H1 (cell line): ENCODE data around the gene PTCH1. TPM values are rescaled to one million over a fixed set of nuclear protein-coding genes. Genes with fewer than 3 reads are reported as not detected.

ENCODE experiments used
- CTCF ChIA-PET: fragments of 300-600 bp; sonication (Branson Sonifier 250); formaldehyde crosslinking; loops from one replicate; lab custom pipeline; 2021; ENCODE audit not compliant: partially characterized antibody; lab: Charles Lee
- POLR2A ChIA-PET: fragments of 300-600 bp; sonication (Branson Sonifier 250); formaldehyde crosslinking; loops from one replicate; lab custom pipeline; 2021; ENCODE audit warnings: inconsistent platforms; ENCODE audit not compliant: partially characterized antibody; lab: Charles Lee
- DNase-seq, 2 experiments: peaks; one replicate each; pipeline versions ENCODE4 v3.0.0 to v3.0.0-alpha.2; 2010 to 2022; ENCODE audit warnings: low spot score in 2 of 2, low read depth in 1 of 2, mixed read lengths in 1 of 2
- FAIRE-seq: peaks from 2 replicates; lab custom pipeline; 2011; peaks lifted over from hg19 to GRCh38; lab: Jason Lieb, UNC
- H2AFZ ChIP-seq: 2 replicates; pipeline ENCODE4 v1.8.1; 2012; ENCODE audit warnings: low read length, inconsistent platforms
- H2AK5ac ChIP-seq: 2 replicates; pipeline ENCODE4 v1.6.1; 2013; ENCODE audit warnings: low read depth, low read length
- H2BK120ac ChIP-seq: replicated peaks from 2 replicates; pipeline ENCODE3; 2013; ENCODE audit warnings: low read depth, low read length, inconsistent platforms
- H2BK12ac ChIP-seq: 2 replicates; pipeline ENCODE4 v1.6.1; 2013; ENCODE audit warnings: low read depth, low read length
- H2BK15ac ChIP-seq: 2 replicates; pipeline ENCODE4 v1.6.1; 2013; ENCODE audit warnings: low read length
- H2BK20ac ChIP-seq: 2 replicates; pipeline ENCODE4 v1.6.1; 2013; ENCODE audit warnings: low read length
- H2BK5ac ChIP-seq: 2 replicates; pipeline ENCODE4 v1.6.1; 2013; ENCODE audit warnings: low read depth, low read length
- H3K14ac ChIP-seq: 2 replicates; pipeline ENCODE4 v1.6.1; 2013; ENCODE audit warnings: inconsistent platforms; ENCODE audit not compliant: insufficient read length
- H3K18ac ChIP-seq: 2 replicates; pipeline ENCODE4 v1.6.1; 2013; ENCODE audit warnings: low read length; ENCODE audit errors: extremely low read depth
- H3K23ac ChIP-seq: 2 replicates; pipeline ENCODE4 v1.6.1; 2013; ENCODE audit warnings: inconsistent platforms; ENCODE audit not compliant: insufficient read length
- H3K23me2 ChIP-seq: 2 replicates; pipeline ENCODE4 v1.6.1; 2013; ENCODE audit warnings: low read depth, low read length
- H3K27ac ChIP-seq: 2 replicates; pipeline ENCODE4 v1.6.1; 2011; ENCODE audit warnings: low read depth, low read length, inconsistent platforms
- H3K27me3 ChIP-seq, 4 experiments: replicated peaks in 1 of 4; 1 replicate in 1 of 4; 2 replicates in 3 of 4; pipeline versions ENCODE4 v1.6.1 to v1.8.1; 2011 to 2013; ENCODE audit warnings: low read length in 3 of 4, mild to moderate bottlenecking in 3 of 4, inconsistent platforms in 2 of 4, mixed read lengths in 2 of 4, moderate library complexity in 1 of 4; ENCODE audit not compliant: control insufficient read depth in 3 of 4, insufficient read depth in 3 of 4; ENCODE audit errors: extremely low read depth in 1 of 4
- H3K36me3 ChIP-seq, 4 experiments: 2 replicates each; pipeline versions ENCODE4 v1.6.1 to v1.8.1; 2011 to 2013; ENCODE audit warnings: mild to moderate bottlenecking in 4 of 4, low read length in 3 of 4, moderate library complexity in 2 of 4, control low read depth in 1 of 4, inconsistent platforms in 1 of 4; ENCODE audit not compliant: insufficient read depth in 4 of 4, control insufficient read depth in 2 of 4
- H3K4ac ChIP-seq: replicated peaks from 2 replicates; pipeline ENCODE3; 2013; ENCODE audit warnings: low read length, low read depth, mixed read lengths, inconsistent platforms; ENCODE audit not compliant: insufficient read length
- H3K4me1 ChIP-seq, 4 experiments: replicated peaks in 1 of 4; 1 replicate in 1 of 4; 2 replicates in 3 of 4; pipeline versions ENCODE4 v1.6.1 to v1.8.1; 2011 to 2013; ENCODE audit warnings: low read length in 3 of 4, inconsistent platforms in 2 of 4, mixed read lengths in 1 of 4; ENCODE audit not compliant: insufficient read depth in 4 of 4, control insufficient read depth in 3 of 4
- H3K4me2 ChIP-seq, 2 experiments: 2 replicates each; pipeline versions ENCODE4 v1.6.1 to v1.8.1; 2011 to 2013; ENCODE audit warnings: low read depth in 2 of 2, low read length in 2 of 2, control low read depth in 1 of 2, inconsistent platforms in 1 of 2, mild to moderate bottlenecking in 1 of 2; ENCODE audit not compliant: insufficient read depth in 1 of 2
- H3K4me3 ChIP-seq, 4 experiments: fragments of 200-600, 300-600 bp in 1 of 4; sonication (generic), shearing (Covaris generic), sonication (Bioruptor Twin) in 1 of 4; 2 replicates each; pipeline versions ENCODE4 v1.5.1 to v1.8.1; 2011 to 2016; ENCODE audit warnings: low read length in 4 of 4, low read depth in 3 of 4, control low read depth in 2 of 4, inconsistent platforms in 2 of 4, mild to moderate bottlenecking in 2 of 4, mixed read lengths in 1 of 4, moderate library complexity in 1 of 4; ENCODE audit not compliant: insufficient read depth in 2 of 4; ENCODE audit errors: extremely low read depth in 1 of 4
- H3K56ac ChIP-seq: replicated peaks from 2 replicates; pipeline ENCODE3; 2013; ENCODE audit warnings: low read depth, mild to moderate bottlenecking, mixed read lengths, low read length, inconsistent platforms; ENCODE audit not compliant: insufficient read length
- H3K79me1 ChIP-seq: 2 replicates; pipeline ENCODE4 v1.6.1; 2013; ENCODE audit warnings: low read depth, low read length, control low read depth
- H3K79me2 ChIP-seq, 2 experiments: 2 replicates each; pipeline versions ENCODE4 v1.6.1 to v1.8.1; 2012 to 2013; ENCODE audit warnings: low read length in 2 of 2, mild to moderate bottlenecking in 2 of 2, inconsistent platforms in 1 of 2; ENCODE audit not compliant: insufficient read depth in 2 of 2, control insufficient read depth in 1 of 2
- H3K9ac ChIP-seq, 4 experiments: replicated peaks in 1 of 4; 1 replicate in 1 of 4; 2 replicates in 3 of 4; pipeline versions ENCODE4 v1.6.1 to v1.8.1; 2011 to 2013; ENCODE audit warnings: low read depth in 3 of 4, low read length in 3 of 4, control low read depth in 2 of 4, mild to moderate bottlenecking in 2 of 4, moderate library complexity in 2 of 4, inconsistent platforms in 1 of 4; ENCODE audit errors: extremely low read depth in 1 of 4
- H3K9me3 ChIP-seq, 2 experiments: 2 replicates each; pipeline versions ENCODE4 v1.6.1 to v1.8.1; 2012 to 2013; ENCODE audit warnings: mild to moderate bottlenecking in 2 of 2, moderate library complexity in 2 of 2, control low read depth in 1 of 2, inconsistent platforms in 1 of 2, low read depth in 1 of 2, low read length in 1 of 2, mixed read lengths in 1 of 2; ENCODE audit not compliant: insufficient read depth in 2 of 2
- H4K20me1 ChIP-seq, 2 experiments: replicated peaks in 1 of 2; 2 replicates each; pipeline versions ENCODE3 to v1.8.1; 2011 to 2013; ENCODE audit warnings: inconsistent platforms in 2 of 2, low read length in 2 of 2, mild to moderate bottlenecking in 1 of 2; ENCODE audit not compliant: insufficient read depth in 2 of 2, control insufficient read depth in 1 of 2
- H4K5ac ChIP-seq: 2 replicates; pipeline ENCODE4 v1.6.1; 2013; ENCODE audit warnings: low read length, low read depth, mixed read lengths, inconsistent platforms; ENCODE audit not compliant: insufficient read length
- H4K8ac ChIP-seq: 2 replicates; pipeline ENCODE4 v1.8.0; 2013; ENCODE audit warnings: mild to moderate bottlenecking, moderate library complexity, low read length, inconsistent platforms; ENCODE audit not compliant: insufficient read depth; ENCODE audit errors: extremely low read depth
- H4K91ac ChIP-seq: replicated peaks from 2 replicates; pipeline ENCODE3; 2013; ENCODE audit warnings: low read length, mixed read lengths, inconsistent platforms; ENCODE audit not compliant: insufficient read length
- ATF2 ChIP-seq: IDR thresholded peaks from 2 replicates; pipeline ENCODE4 v1.6.1; 2012; ENCODE audit warnings: low read length, inconsistent platforms
- BCL11A ChIP-seq, 2 experiments: IDR thresholded peaks; one replicate each; pipeline ENCODE4 v1.6.1; 2011; ENCODE audit warnings: low read depth in 2 of 2, low read length in 2 of 2, mild to moderate bottlenecking in 2 of 2
- CEBPB ChIP-seq: IDR thresholded peaks from 2 replicates; pipeline ENCODE4 v1.6.1; 2012; ENCODE audit warnings: low read depth, low read length
- CHD2 ChIP-seq: IDR thresholded peaks from 2 replicates; pipeline ENCODE4 v1.6.1; 2012; ENCODE audit warnings: low read length, improper control_type of control experiment
- CREB1 ChIP-seq: IDR thresholded peaks from 2 replicates; pipeline ENCODE4 v1.6.1; 2012; ENCODE audit warnings: inconsistent platforms
- E2F6 ChIP-seq: IDR thresholded peaks from 2 replicates; pipeline ENCODE4 v1.6.1; 2012; ENCODE audit warnings: inconsistent platforms
- MAX ChIP-seq: IDR thresholded peaks from 2 replicates; pipeline ENCODE4 v1.6.1; 2012; ENCODE audit warnings: inconsistent platforms
- POLR2A ChIP-seq, 2 experiments: IDR thresholded peaks; 1 replicate in 1 of 2; 2 replicates in 1 of 2; pipeline ENCODE4 v1.6.1; 2011; ENCODE audit warnings: low read depth in 2 of 2, low read length in 2 of 2, mild to moderate bottlenecking in 2 of 2; ENCODE audit errors: control extremely low read depth in 1 of 2
- POLR2AphosphoS5 ChIP-seq: IDR thresholded peaks from 2 replicates; pipeline ENCODE4 v1.6.1; 2011; ENCODE audit warnings: low read depth, low read length
- SAP30 ChIP-seq: fragments of 300-600 bp; sonication (generic); IDR thresholded peaks from 2 replicates; pipeline ENCODE4 v1.7.1; 2012; ENCODE audit warnings: low read length, moderate library complexity, mild to moderate bottlenecking, inconsistent platforms; ENCODE audit not compliant: insufficient read depth, insufficient replicate concordance
- SP2 ChIP-seq: IDR thresholded peaks from 2 replicates; pipeline ENCODE4 v1.6.1; 2012; ENCODE audit warnings: mild to moderate bottlenecking, low read length, inconsistent platforms
- SRF ChIP-seq: IDR thresholded peaks from 2 replicates; pipeline ENCODE4 v1.6.1; 2011; ENCODE audit warnings: mild to moderate bottlenecking, low read depth, low read length, moderate library complexity
- TCF12 ChIP-seq: IDR thresholded peaks from 2 replicates; pipeline ENCODE4 v1.6.1; 2011; ENCODE audit warnings: low read depth, mild to moderate bottlenecking, low read length
- TEAD4 ChIP-seq: IDR thresholded peaks from 2 replicates; pipeline ENCODE4 v1.6.1; 2012; ENCODE audit warnings: low read depth, low read length, inconsistent platforms, mixed read lengths
- WGBS, 2 experiments: shearing (Covaris generic) in 1 of 2; methylation state at CpG; one replicate each; pipeline versions ENCODE4 v1.1.6 to v1.1.7; 2013 to 2015; ENCODE audit warnings: low lambda C conversion rate in 2 of 2, mixed read lengths in 2 of 2, inconsistent platforms in 1 of 2, low coverage in 1 of 2, missing lambda C conversion rate in 1 of 2; ENCODE audit not compliant: insufficient replicate concordance in 2 of 2, insufficient coverage in 1 of 2, insufficient read length in 1 of 2; ENCODE audit errors: extremely low coverage in 1 of 2, missing lambda C conversion rate in 1 of 2; 5-methylcytosine and 5-hydroxymethylcytosine counted together
- polyA plus RNA-seq, 7 experiments: library from polyadenylated mRNA; depleted of rRNA in 3 of 7; stranded (reverse) in 5 of 7; unstranded in 2 of 7; fragments of >200 nt in 5 of 7; fragments of 200-250 nt in 2 of 7; gene quantifications; 1 replicate in 5 of 7; 2 replicates in 1 of 7; 4 replicates in 1 of 7; pipeline versions ENCODE4 v1.2.1 to v1.2.3, GENCODE V29; 2011 to 2013; ENCODE audit warnings: missing spikeins in 2 of 7, mixed read lengths in 2 of 7
- total RNA-seq: library from RNA; stranded (reverse); fragmentation: NEBNext Ultra II Directional; extraction: Animal tissue kit (Norgen Biotek cat#: 25700); gene quantifications from 2 replicates; pipeline ENCODE4 v1.2.1, GENCODE V29; 2021

The PTCH1 gene
- total and polyA plus RNA-seq, 2 of the 8 experiments (the other 6 are each of a cell fraction or from before 2014, with no cell fraction given): 6.4 to 34.1 TPM

- no peak overlapping the region for H4K8ac ChIP-seq
- H3K56ac ChIP-seq: no peak overlapping the region
- DNase-seq: no peak
- H3K9me3 ChIP-seq: no peaks in the 10 kb centered on the region
- H4K5ac ChIP-seq: no peak overlapping the region
- H3K36me3 ChIP-seq: no peaks in the 10 kb centered on the region
- no peak overlapping the region for H3K14ac ChIP-seq
- no peak overlapping the region for H2AK5ac ChIP-seq
- no peak overlapping the region for H2BK5ac ChIP-seq
- WGBS, 2 experiments: 100% methylated on average over 1 of the region's 1 CpG; no CpG with 5 or more reads in 1 of the 2 experiments
- no peak overlapping the region for H3K4me3 ChIP-seq
- CTCF ChIA-PET: interaction anchor here (0.7 to 1.5 kb wide), 2 partner anchors 72 to 179 kb away, joined by 3 read pairs; no protein-coding TSS in a partner anchor
- no peaks in the 10 kb centered on the region for H4K20me1 ChIP-seq
- no peaks in the 10 kb centered on the region for H3K79me1 ChIP-seq
- H2BK120ac ChIP-seq: no peak overlapping the region
- no peak overlapping the region for H2BK15ac ChIP-seq
- H4K91ac ChIP-seq: no peak overlapping the region
- no peaks in the 10 kb centered on the region; a peak in 1 of 7 replicates for H3K4me1 ChIP-seq
- no peak overlapping the region for H3K4ac ChIP-seq
- POLR2A ChIA-PET: no interaction called here
- no peaks in the 10 kb centered on the region for H3K23me2 ChIP-seq
- H3K23ac ChIP-seq: no peak overlapping the region
- H3K9ac ChIP-seq: no peak overlapping the region
- no peak overlapping the region for H2AFZ ChIP-seq
- no peak overlapping the region for H2BK20ac ChIP-seq
- no peak overlapping the region for H2BK12ac ChIP-seq
- H3K27me3 ChIP-seq: no peaks in the 10 kb centered on the region
- no peak for FAIRE-seq
- H3K79me2 ChIP-seq: no peaks in the 10 kb centered on the region
- no peak overlapping the region for H3K4me2 ChIP-seq
- H3K18ac ChIP-seq: no peak overlapping the region
- H3K27ac ChIP-seq: no peak overlapping the region
- TF ChIP-seq ATF2 (no peak), CREB1 (no peak), POLR2AphosphoS5 (no peak), MAX (no peak), E2F6 (no peak), SAP30 (no peak), CHD2 (no peak), SP2 (no peak), BCL11A (IDR thresholded peaks at IDR 0.05; ENCODE audit: low read depth in 2 of 2, low read length in 2 of 2) (no peak), POLR2A (IDR thresholded peaks at IDR 0.05; ENCODE audit: control extremely low read depth in 1 of 2, low read depth in 2 of 2, low read length in 2 of 2) (no peak), TCF12 (no peak), TEAD4 (no peak), CEBPB (no peak), SRF (no peak)
These were observed 109.2 kb downstream of the PTCH1 start for GRCh38 chr9:95407524-95407923.
